ENCODE data around the gene SBF2.

GRCh38 chr11:10282117-10282516 lies 11.9 kb downstream of the SBF2 start:
- TF ChIP-seq, protein P1, sequence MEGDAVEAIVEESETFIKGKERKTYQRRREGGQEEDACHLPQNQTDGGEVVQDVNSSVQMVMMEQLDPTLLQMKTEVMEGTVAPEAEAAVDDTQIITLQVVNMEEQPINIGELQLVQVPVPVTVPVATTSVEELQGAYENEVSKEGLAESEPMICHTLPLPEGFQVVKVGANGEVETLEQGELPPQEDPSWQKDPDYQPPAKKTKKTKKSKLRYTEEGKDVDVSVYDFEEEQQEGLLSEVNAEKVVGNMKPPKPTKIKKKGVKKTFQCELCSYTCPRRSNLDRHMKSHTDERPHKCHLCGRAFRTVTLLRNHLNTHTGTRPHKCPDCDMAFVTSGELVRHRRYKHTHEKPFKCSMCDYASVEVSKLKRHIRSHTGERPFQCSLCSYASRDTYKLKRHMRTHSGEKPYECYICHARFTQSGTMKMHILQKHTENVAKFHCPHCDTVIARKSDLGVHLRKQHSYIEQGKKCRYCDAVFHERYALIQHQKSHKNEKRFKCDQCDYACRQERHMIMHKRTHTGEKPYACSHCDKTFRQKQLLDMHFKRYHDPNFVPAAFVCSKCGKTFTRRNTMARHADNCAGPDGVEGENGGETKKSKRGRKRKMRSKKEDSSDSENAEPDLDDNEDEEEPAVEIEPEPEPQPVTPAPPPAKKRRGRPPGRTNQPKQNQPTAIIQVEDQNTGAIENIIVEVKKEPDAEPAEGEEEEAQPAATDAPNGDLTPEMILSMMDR (IDR thresholded peaks at IDR 0.05), result no peak
- TF ChIP-seq POLR2A (IDR thresholded peaks at IDR 0.05) (no peak), POLR2AphosphoS5 (IDR thresholded peaks at IDR 0.05) (no peak), EP300 (IDR thresholded peaks at IDR 0.05) (no peak)
